MCF 10A (cell line): ENCODE measurements around the gene TBL1XR1. TPM values are rescaled to one million over a fixed set of nuclear protein-coding genes. Genes with fewer than 3 reads are reported as not detected.

Experiments used
- BruUV-seq: library from RNA; stranded (reverse); fragments of 400-500 nt; replicated peaks from 2 replicates; lab custom pipeline; 2021; lab: Mats Ljungman, UMichigan
- CTCF ChIA-PET: fragments of 300-600 bp; sonication (Branson Sonifier 250); formaldehyde crosslinking; extraction: SDS; loops from one replicate; lab custom pipeline; 2021; ENCODE audit warnings: antibody characterized with exemption, inconsistent platforms; lab: Yijun Ruan, JAX
- POLR2A ChIA-PET: fragments of 300-600, 350-650 bp; sonication (Branson Sonifier 250); formaldehyde crosslinking; extraction: SDS; loops from one replicate; lab custom pipeline; 2020; ENCODE audit warnings: antibody characterized with exemption, inconsistent platforms; lab: Yijun Ruan, JAX
- DNase-seq: peaks from one replicate; pipeline ENCODE4 v3.0.0-alpha.2; 2018; ENCODE audit not compliant: unreplicated experiment
- H3K27ac Mint-ChIP-seq: one replicate; pipeline ENCODE4 v1.8.0; 2022; ENCODE audit warnings: mild to moderate bottlenecking, low read depth, mixed read lengths; ENCODE audit not compliant: unreplicated experiment
- H3K27me3 Mint-ChIP-seq: one replicate; pipeline ENCODE4 v1.8.0; 2022; ENCODE audit warnings: mixed read lengths; ENCODE audit not compliant: insufficient read depth, unreplicated experiment
- H3K36me3 Mint-ChIP-seq: one replicate; pipeline ENCODE4 v1.8.0; 2022; ENCODE audit warnings: mild to moderate bottlenecking, moderate library complexity, mixed read lengths; ENCODE audit not compliant: insufficient read depth, unreplicated experiment
- H3K4me1 Mint-ChIP-seq: one replicate; pipeline ENCODE4 v1.8.0; 2022; ENCODE audit warnings: mixed read lengths; ENCODE audit not compliant: insufficient read depth, unreplicated experiment
- H3K4me3 Mint-ChIP-seq: one replicate; pipeline ENCODE4 v1.8.0; 2022; ENCODE audit warnings: mild to moderate bottlenecking, moderate library complexity, mixed read lengths; ENCODE audit not compliant: unreplicated experiment
- H3K9me3 Mint-ChIP-seq: one replicate; pipeline ENCODE4 v1.8.0; 2022; ENCODE audit warnings: mixed read lengths; ENCODE audit not compliant: unreplicated experiment
- intact Hi-C: fragments of 100-400 bp; cut with micrococcal nuclease; formaldehyde crosslinking; loops from 2 replicates; pipeline ENCODE4 v1.14.1; 2022
- total RNA-seq: library from RNA; stranded (reverse); gene quantifications from 2 replicates; pipeline ENCODE4 v1.2.3, GENCODE V29; 2022
- TF ChIP-seq, protein P1 (sequence below): fragments of 200-600 bp; IDR thresholded peaks from one replicate; pipeline ENCODE4 v1.8.0; 2022; ENCODE audit warnings: antibody characterized with exemption, mild to moderate bottlenecking; ENCODE audit not compliant: unreplicated experiment

Gene TBL1XR1
- total RNA-seq, 1 experiment from 2014 or later: 178 TPM

DNA sequence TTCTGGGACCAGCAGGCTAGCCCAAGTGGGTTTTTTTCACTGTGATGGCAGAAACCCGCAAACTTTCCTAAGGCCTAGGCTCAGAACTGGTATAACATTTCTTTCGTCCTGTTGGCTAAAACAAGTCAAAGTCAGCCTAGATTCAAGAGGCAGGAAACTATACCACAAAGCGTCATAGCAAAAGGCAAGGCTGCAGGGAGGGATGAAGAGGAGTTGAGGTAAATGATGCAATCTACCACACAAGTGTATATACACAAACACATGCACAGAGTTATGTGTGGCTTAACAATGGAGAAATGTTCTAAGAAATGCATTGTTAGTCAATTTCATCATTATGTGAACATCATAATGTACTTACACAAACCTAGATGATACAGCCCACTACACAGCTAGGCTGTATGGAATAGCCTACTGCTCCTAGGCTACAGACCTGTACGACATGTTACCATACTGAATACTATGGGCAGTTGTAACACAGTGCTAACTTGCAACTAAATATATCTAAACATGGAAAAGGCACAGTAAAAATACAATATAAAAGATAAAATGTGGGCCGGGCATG is 225.6 kb downstream of the TBL1XR1 start:
- H3K4me3 Mint-ChIP-seq: no peak overlapping the region
- TF ChIP-seq, protein P1, sequence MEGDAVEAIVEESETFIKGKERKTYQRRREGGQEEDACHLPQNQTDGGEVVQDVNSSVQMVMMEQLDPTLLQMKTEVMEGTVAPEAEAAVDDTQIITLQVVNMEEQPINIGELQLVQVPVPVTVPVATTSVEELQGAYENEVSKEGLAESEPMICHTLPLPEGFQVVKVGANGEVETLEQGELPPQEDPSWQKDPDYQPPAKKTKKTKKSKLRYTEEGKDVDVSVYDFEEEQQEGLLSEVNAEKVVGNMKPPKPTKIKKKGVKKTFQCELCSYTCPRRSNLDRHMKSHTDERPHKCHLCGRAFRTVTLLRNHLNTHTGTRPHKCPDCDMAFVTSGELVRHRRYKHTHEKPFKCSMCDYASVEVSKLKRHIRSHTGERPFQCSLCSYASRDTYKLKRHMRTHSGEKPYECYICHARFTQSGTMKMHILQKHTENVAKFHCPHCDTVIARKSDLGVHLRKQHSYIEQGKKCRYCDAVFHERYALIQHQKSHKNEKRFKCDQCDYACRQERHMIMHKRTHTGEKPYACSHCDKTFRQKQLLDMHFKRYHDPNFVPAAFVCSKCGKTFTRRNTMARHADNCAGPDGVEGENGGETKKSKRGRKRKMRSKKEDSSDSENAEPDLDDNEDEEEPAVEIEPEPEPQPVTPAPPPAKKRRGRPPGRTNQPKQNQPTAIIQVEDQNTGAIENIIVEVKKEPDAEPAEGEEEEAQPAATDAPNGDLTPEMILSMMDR: no peak
- H3K27ac Mint-ChIP-seq: no peak overlapping the region
- no peak for DNase-seq
- CTCF ChIA-PET: interaction anchor here (0.5 to 0.8 kb wide), 4 partner anchors 9 to 740 kb away, joined by 3 to 6 read pairs (median 4); no protein-coding TSS in a partner anchor
- no peaks in the 10 kb centered on the region for H3K4me1 Mint-ChIP-seq
- no peaks in the 10 kb centered on the region for H3K36me3 Mint-ChIP-seq
- intact Hi-C loops: no loop called here
- H3K27me3 Mint-ChIP-seq: no peaks in the 10 kb centered on the region
- H3K9me3 Mint-ChIP-seq: no peaks in the 10 kb centered on the region
- BruUV-seq: no TSS peak
- POLR2A ChIA-PET: no interaction called here

DNA sequence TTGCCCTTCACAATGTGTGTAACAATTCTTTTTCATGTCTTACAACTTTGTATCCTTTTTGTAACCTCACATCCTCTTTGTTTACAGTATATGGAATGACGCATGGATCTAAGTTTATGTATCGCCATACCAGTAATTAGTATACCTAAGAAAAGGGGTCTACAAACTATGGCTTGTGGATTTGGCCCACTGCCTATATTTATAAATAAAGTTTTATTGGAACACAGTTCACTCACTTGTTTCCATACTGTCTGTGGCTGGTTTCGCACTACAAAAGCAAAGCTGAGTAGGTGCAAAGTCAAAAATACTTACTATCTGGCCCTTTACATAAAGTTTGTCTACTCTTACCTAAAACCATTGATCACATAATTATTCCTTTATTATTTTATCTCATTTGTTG is 226.5 kb downstream of the TBL1XR1 start:
- no peak overlapping the region for H3K27ac Mint-ChIP-seq
- POLR2A ChIA-PET: no interaction called here
- intact Hi-C loops: no loop called here
- H3K4me1 Mint-ChIP-seq: no peaks in the 10 kb centered on the region
- BruUV-seq: no TSS peak
- DNase-seq: no peak
- TF ChIP-seq, protein P1: no peak
- no peaks in the 10 kb centered on the region for H3K27me3 Mint-ChIP-seq
- no peak overlapping the region for H3K4me3 Mint-ChIP-seq
- H3K36me3 Mint-ChIP-seq: no peaks in the 10 kb centered on the region
- CTCF ChIA-PET: interaction anchor here (0.6 to 0.7 kb wide), 2 partner anchors 459 to 741 kb away, joined by 4 to 6 read pairs; no protein-coding TSS in a partner anchor
- H3K9me3 Mint-ChIP-seq: no peaks in the 10 kb centered on the region

DNA sequence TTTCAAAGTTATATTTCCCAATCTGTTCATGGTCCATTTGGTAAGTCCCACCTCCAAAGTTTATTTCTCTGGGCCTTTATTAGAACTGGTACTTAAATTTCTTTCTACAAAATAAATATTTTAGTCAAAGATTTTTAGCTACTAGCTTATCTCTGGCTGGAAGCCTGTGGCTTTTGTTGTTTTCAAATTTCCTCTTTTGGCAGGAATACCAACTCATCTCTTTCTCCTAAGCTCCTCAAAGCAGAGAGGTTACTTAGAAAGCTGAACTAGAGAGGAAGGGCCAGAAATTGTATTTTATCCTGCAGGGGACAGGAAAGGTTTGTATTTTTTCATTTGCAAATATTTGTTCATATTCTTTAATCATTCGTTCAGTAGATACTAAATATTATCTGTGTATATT is 227.8 kb downstream of the TBL1XR1 start:
- DNase-seq: no peak
- TF ChIP-seq, protein P1: no peak
- Mint-ChIP-seq H3K9me3 (no peaks in the 10 kb centered on the region), H3K36me3 (no peaks in the 10 kb centered on the region), H3K4me3 (no peak overlapping the region), H3K27me3 (no peaks in the 10 kb centered on the region), H3K4me1 (no peaks in the 10 kb centered on the region), H3K27ac (no peak overlapping the region)
- intact Hi-C loops: no loop called here
- no TSS peak for BruUV-seq
- POLR2A ChIA-PET: interaction anchor here (0.7 to 1.2 kb wide), 2 partner anchors 12 to 15 kb away, joined by 3 to 4 read pairs; no protein-coding TSS in a partner anchor
- CTCF ChIA-PET: no interaction called here
